Panc1 (cell line): Measurements from ENCODE around the gene C4orf17. TPM values are rescaled to one million over a fixed set of nuclear protein-coding genes. Genes with fewer than 3 reads are reported as not detected.

Experiments used
- ATAC-seq: fragments of 200-7000 bp; cut with Tn5 transposase; 2 replicates; pipeline ENCODE4 v1.9.1; 2020; ENCODE audit warnings: mild to moderate bottlenecking, moderate library complexity
- BruUV-seq: library from RNA; stranded (reverse); fragments of 400-500 nt; replicated peaks from 2 replicates; lab custom pipeline; 2021; lab: Mats Ljungman, UMichigan
- CTCF ChIA-PET: fragments of 300-600 bp; sonication (Branson Sonifier 250); formaldehyde crosslinking; loops from one replicate; lab custom pipeline; 2022; ENCODE audit warnings: antibody characterized with exemption; lab: Charles Lee
- POLR2A ChIA-PET: fragments of 300-600 bp; sonication (Branson Sonifier 250); formaldehyde crosslinking; loops from one replicate; lab custom pipeline; 2022; ENCODE audit warnings: antibody characterized with exemption; lab: Charles Lee
- DNase-seq: peaks from one replicate; pipeline ENCODE4 v3.0.0-alpha.2; 2010; ENCODE audit warnings: low read depth, low spot score
- H3K27ac ChIP-seq: 2 replicates; pipeline ENCODE4 v1.5.1; 2011; ENCODE audit warnings: mild to moderate bottlenecking, low read length, inconsistent platforms
- H3K27me3 ChIP-seq: fragments of 200-500 bp; sonication (Bioruptor generic); 2 replicates; pipeline ENCODE4 v1.6.0; 2014; ENCODE audit warnings: low read length, inconsistent platforms; ENCODE audit not compliant: control insufficient read depth, insufficient read depth
- H3K36me3 ChIP-seq: fragments of 200-500 bp; sonication (Bioruptor generic); 2 replicates; pipeline ENCODE4 v1.5.1; 2014; ENCODE audit warnings: inconsistent platforms, mild to moderate bottlenecking, low read length, moderate library complexity; ENCODE audit not compliant: control insufficient read depth, insufficient read depth
- H3K4me1 ChIP-seq: 2 replicates; pipeline ENCODE4 v1.5.1; 2011; ENCODE audit warnings: inconsistent platforms, mild to moderate bottlenecking, low read length, moderate library complexity; ENCODE audit not compliant: control insufficient read depth, insufficient read depth
- H3K4me3 ChIP-seq, 2 experiments: 2 replicates each; pipeline ENCODE4 v1.5.1; 2011 to 2012; ENCODE audit warnings: low read depth in 2 of 2, low read length in 2 of 2, mild to moderate bottlenecking in 2 of 2, inconsistent platforms in 1 of 2, moderate library complexity in 1 of 2
- H3K9me3 ChIP-seq: fragments of 200-500 bp; sonication (Bioruptor generic); 2 replicates; pipeline ENCODE4 v1.5.1; 2014; ENCODE audit warnings: low read depth, mild to moderate bottlenecking, inconsistent platforms, low read length, moderate library complexity; ENCODE audit not compliant: control insufficient read depth, insufficient read depth
- POLR2AphosphoS5 ChIP-seq: IDR thresholded peaks from 2 replicates; pipeline ENCODE4 v1.6.1; 2012; ENCODE audit warnings: mild to moderate bottlenecking, low read depth, low read length, moderate library complexity
- SIN3A ChIP-seq: IDR thresholded peaks from 2 replicates; pipeline ENCODE4 v1.6.1; 2012; ENCODE audit warnings: low read depth, mild to moderate bottlenecking, low read length, moderate library complexity, borderline replicate concordance; ENCODE audit not compliant: insufficient read depth
- TCF7L2 ChIP-seq: IDR thresholded peaks from 2 replicates; pipeline ENCODE4 v1.6.1; 2011; ENCODE audit warnings: mild to moderate bottlenecking, low read depth, low read length, inconsistent platforms
- in situ Hi-C: cut with HindIII; loops from 2 replicates; pipeline ENCODE4 v1.10.0; 2016; ENCODE audit warnings: low sequenced_read_pairs, low pct_unique_long_range_greater_than_20kb
- intact Hi-C: fragments of 100-400 bp; cut with micrococcal nuclease; formaldehyde crosslinking; loops from one replicate; pipeline ENCODE4 v1.10.0; 2022; ENCODE audit not compliant: unreplicated experiment
- total RNA-seq: library from RNA; stranded (reverse); gene quantifications from one replicate; pipeline ENCODE4 v1.2.1, GENCODE V29; 2021; ENCODE audit not compliant: unreplicated experiment
- TF ChIP-seq, protein P1 (sequence below): fragments of 450-650 bp; IDR thresholded peaks from 2 replicates; pipeline ENCODE4 v1.5.1; 2017; ENCODE audit warnings: mild to moderate bottlenecking
- TF ChIP-seq, protein P2 (sequence below), 2 experiments: IDR thresholded peaks; 2 replicates each; pipeline ENCODE4 v1.6.1; 2011 to 2012; ENCODE audit warnings: low read depth in 2 of 2, control low read depth in 1 of 2, low read length in 1 of 2, mild to moderate bottlenecking in 1 of 2, moderate library complexity in 1 of 2; ENCODE audit not compliant: insufficient read depth in 1 of 2

C4orf17 gene
- total RNA-seq, 1 experiment from 2014 or later: not detected

DNA sequence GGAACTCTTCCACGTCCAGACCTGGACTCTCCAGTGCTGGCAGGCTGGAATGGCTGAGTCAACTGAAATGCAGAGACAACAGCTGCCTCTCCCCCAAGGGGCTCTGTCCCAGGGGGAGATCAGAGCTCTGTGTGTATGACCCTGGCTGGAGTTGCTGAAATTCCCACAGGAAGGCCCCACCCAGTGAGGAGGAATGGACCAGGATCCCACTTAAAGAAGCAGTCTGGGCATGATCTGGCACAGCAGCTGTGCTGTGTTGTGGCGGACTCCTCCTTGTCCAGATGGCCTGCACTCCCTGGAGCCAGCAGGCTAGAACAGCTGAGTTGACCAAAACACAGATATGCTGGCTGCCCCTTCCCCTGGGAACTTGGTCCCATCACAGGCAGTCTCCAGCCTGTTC, 25.4 kb downstream of the C4orf17 start:
- H3K9me3 ChIP-seq: no peaks in the 10 kb centered on the region
- POLR2A ChIA-PET: no interaction called here
- intact Hi-C loops: no loop called here
- no peak for DNase-seq
- no peaks in the 10 kb centered on the region for H3K4me1 ChIP-seq
- ATAC-seq: no peak
- in situ Hi-C loops: no loop called here
- CTCF ChIA-PET: no interaction called here
- TF ChIP-seq, protein P1, sequence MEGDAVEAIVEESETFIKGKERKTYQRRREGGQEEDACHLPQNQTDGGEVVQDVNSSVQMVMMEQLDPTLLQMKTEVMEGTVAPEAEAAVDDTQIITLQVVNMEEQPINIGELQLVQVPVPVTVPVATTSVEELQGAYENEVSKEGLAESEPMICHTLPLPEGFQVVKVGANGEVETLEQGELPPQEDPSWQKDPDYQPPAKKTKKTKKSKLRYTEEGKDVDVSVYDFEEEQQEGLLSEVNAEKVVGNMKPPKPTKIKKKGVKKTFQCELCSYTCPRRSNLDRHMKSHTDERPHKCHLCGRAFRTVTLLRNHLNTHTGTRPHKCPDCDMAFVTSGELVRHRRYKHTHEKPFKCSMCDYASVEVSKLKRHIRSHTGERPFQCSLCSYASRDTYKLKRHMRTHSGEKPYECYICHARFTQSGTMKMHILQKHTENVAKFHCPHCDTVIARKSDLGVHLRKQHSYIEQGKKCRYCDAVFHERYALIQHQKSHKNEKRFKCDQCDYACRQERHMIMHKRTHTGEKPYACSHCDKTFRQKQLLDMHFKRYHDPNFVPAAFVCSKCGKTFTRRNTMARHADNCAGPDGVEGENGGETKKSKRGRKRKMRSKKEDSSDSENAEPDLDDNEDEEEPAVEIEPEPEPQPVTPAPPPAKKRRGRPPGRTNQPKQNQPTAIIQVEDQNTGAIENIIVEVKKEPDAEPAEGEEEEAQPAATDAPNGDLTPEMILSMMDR: no peak
- TF ChIP-seq SIN3A (no peak), POLR2AphosphoS5 (no peak), TCF7L2 (no peak)
- TF ChIP-seq, protein P2, sequence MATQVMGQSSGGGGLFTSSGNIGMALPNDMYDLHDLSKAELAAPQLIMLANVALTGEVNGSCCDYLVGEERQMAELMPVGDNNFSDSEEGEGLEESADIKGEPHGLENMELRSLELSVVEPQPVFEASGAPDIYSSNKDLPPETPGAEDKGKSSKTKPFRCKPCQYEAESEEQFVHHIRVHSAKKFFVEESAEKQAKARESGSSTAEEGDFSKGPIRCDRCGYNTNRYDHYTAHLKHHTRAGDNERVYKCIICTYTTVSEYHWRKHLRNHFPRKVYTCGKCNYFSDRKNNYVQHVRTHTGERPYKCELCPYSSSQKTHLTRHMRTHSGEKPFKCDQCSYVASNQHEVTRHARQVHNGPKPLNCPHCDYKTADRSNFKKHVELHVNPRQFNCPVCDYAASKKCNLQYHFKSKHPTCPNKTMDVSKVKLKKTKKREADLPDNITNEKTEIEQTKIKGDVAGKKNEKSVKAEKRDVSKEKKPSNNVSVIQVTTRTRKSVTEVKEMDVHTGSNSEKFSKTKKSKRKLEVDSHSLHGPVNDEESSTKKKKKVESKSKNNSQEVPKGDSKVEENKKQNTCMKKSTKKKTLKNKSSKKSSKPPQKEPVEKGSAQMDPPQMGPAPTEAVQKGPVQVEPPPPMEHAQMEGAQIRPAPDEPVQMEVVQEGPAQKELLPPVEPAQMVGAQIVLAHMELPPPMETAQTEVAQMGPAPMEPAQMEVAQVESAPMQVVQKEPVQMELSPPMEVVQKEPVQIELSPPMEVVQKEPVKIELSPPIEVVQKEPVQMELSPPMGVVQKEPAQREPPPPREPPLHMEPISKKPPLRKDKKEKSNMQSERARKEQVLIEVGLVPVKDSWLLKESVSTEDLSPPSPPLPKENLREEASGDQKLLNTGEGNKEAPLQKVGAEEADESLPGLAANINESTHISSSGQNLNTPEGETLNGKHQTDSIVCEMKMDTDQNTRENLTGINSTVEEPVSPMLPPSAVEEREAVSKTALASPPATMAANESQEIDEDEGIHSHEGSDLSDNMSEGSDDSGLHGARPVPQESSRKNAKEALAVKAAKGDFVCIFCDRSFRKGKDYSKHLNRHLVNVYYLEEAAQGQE (IDR thresholded peaks at IDR 0.05; ENCODE audit: insufficient read depth in 1 of 2, low read depth in 2 of 2, low read length in 1 of 2): no peak
- BruUV-seq: no TSS peak
- no peak overlapping the region for H3K4me3 ChIP-seq
- no peaks in the 10 kb centered on the region for H3K36me3 ChIP-seq
- no peaks in the 10 kb centered on the region for H3K27me3 ChIP-seq
- no peak overlapping the region for H3K27ac ChIP-seq

- no peak overlapping the region for H3K27ac ChIP-seq
- no peaks in the 10 kb centered on the region for H3K36me3 ChIP-seq
- no peaks in the 10 kb centered on the region for H3K9me3 ChIP-seq
- intact Hi-C loops (no loop called here), in situ Hi-C loops (no loop called here)
- TF ChIP-seq SIN3A (no peak), TCF7L2 (no peak), POLR2AphosphoS5 (no peak)
- TF ChIP-seq, protein P1: no peak
- TF ChIP-seq, protein P2 (IDR thresholded peaks at IDR 0.05; ENCODE audit: insufficient read depth in 1 of 2, low read depth in 2 of 2, low read length in 1 of 2): no peak
- POLR2A ChIA-PET: no interaction called here
- no peaks in the 10 kb centered on the region for H3K27me3 ChIP-seq
- BruUV-seq: no TSS peak
- no peak for ATAC-seq
- CTCF ChIA-PET: no interaction called here
- no peaks in the 10 kb centered on the region for H3K4me1 ChIP-seq
- no peak overlapping the region for H3K4me3 ChIP-seq
- DNase-seq: no peak
Measured at GRCh38 chr4:99536848-99537247, 26.0 kb downstream of the C4orf17 start.
